Ramos (cell line): ENCODE results near the gene RCOR2.
"Not testable (repeated sequence)": the region's sequence is repeated elsewhere in the genome, so short reads cannot be mapped to it uniquely, and the experiment has no call there.

Source experiments
- in situ Hi-C: fragments of 300-500 bp; cut with MboI; formaldehyde crosslinking; loops from one replicate; pipeline ENCODE4 v1.14.3; 2022; ENCODE audit warnings: low sequenced_read_pairs; ENCODE audit not compliant: unreplicated experiment

Gene RCOR2

DNA sequence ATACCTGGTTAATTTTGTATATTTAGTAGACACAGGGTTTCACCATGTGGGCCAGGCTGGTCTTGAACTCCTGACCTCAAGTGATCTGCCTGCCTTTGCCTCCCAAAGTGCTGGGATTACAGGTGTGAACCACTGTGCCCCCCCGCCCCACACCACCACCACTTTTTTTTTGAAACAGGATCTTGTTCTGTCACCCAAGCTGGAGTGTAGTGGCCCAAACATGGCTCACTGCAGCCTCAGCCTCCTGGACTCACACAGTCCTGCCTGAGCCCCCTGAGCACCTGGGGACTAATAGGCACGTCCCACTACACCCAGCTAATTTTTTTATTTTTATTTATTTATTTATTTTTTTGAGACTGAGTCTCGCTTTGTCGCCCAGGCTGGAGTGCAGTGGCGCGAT lies 53.3 kb downstream of the RCOR2 start:
- in situ Hi-C loops: not testable (repeated sequence)

DNA sequence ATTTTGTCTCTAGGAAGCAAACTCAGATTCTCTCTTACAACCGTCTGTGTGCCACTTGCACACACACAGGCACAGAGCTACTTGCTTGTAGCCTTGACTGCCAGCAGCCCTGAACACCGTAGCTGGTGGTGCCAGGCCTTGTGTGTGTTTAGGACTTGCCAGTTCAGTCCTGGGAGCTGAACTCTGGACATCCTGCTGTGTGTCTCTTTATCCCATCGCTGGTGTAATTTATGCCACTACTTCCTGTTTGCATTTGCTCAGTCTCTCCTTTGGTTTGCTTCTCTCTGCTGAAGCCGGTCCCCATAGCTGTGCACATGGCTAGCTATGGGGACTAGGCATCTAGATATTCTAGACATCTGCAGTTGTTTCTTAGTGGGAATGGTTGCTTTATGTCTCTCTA lies 54.0 kb downstream of the RCOR2 start:
- in situ Hi-C loops: no loop called here
